Measurements from ENCODE around the gene MRPL40.

DNA sequence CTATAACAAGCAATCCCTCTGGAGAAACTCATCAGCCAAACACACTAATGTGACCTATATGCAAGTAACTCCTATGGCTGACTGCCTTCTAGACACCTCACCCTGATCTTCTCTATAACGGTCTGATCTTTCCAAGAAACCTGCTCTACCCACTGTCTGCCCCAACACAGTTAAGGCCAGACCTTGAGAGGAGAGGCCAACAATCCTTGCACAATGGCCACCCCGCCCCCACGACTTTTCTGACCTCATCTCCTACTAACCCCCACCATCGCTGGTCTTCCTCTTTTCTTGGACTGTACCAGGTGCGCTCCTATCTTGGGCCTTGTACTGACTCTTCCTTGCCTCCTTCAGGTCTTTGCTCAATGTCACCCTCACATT is 13.3 kb upstream of the MRPL40 start:
- TF ChIP-seq, protein P1, sequence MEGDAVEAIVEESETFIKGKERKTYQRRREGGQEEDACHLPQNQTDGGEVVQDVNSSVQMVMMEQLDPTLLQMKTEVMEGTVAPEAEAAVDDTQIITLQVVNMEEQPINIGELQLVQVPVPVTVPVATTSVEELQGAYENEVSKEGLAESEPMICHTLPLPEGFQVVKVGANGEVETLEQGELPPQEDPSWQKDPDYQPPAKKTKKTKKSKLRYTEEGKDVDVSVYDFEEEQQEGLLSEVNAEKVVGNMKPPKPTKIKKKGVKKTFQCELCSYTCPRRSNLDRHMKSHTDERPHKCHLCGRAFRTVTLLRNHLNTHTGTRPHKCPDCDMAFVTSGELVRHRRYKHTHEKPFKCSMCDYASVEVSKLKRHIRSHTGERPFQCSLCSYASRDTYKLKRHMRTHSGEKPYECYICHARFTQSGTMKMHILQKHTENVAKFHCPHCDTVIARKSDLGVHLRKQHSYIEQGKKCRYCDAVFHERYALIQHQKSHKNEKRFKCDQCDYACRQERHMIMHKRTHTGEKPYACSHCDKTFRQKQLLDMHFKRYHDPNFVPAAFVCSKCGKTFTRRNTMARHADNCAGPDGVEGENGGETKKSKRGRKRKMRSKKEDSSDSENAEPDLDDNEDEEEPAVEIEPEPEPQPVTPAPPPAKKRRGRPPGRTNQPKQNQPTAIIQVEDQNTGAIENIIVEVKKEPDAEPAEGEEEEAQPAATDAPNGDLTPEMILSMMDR (IDR thresholded peaks at IDR 0.05): no peak
- no peak for TF ChIP-seq ZFX (IDR thresholded peaks at IDR 0.05; ENCODE audit: borderline replicate concordance)

Data from 22Rv1 (cell line).